GM23248 (cell line): ENCODE data around the gene UBE2C. TPM values are rescaled to one million over a fixed set of nuclear protein-coding genes. Genes with fewer than 3 reads are reported as not detected.
"Not testable (repeated sequence)": the region's sequence is repeated elsewhere in the genome, so short reads cannot be mapped to it uniquely, and the experiment has no call there.

ENCODE experiments used
- DNase-seq: peaks from one replicate; pipeline ENCODE4 v3.0.0-alpha.2; 2015
- H2AFZ ChIP-seq: fragments of 200-600 bp; sonication (generic); 2 replicates; pipeline ENCODE4 v1.6.1; 2016; ENCODE audit warnings: antibody characterized with exemption
- H3F3A ChIP-seq: fragments of 200-600 bp; sonication (generic); 2 replicates; pipeline ENCODE4 v1.6.1; 2016; ENCODE audit warnings: mild to moderate bottlenecking, antibody characterized with exemption, mixed run types; ENCODE audit not compliant: insufficient read depth
- H3K27ac ChIP-seq: fragments of 200-600 bp; sonication (generic); 2 replicates; pipeline ENCODE4 v1.5.1; 2016; ENCODE audit warnings: mild to moderate bottlenecking
- H3K27me3 ChIP-seq: fragments of 200-600 bp; sonication (generic); replicated peaks from 2 replicates; pipeline ENCODE4 v1.6.1; 2016; ENCODE audit warnings: mild to moderate bottlenecking; ENCODE audit not compliant: insufficient read depth
- H3K36me3 ChIP-seq: fragments of 200-600 bp; sonication (generic); 2 replicates; pipeline ENCODE4 v1.6.1; 2016; ENCODE audit warnings: low read depth, mild to moderate bottlenecking
- H3K4me1 ChIP-seq: fragments of 200-600 bp; sonication (generic); 2 replicates; pipeline ENCODE4 v1.6.1; 2016; ENCODE audit warnings: mild to moderate bottlenecking; ENCODE audit not compliant: insufficient read depth
- H3K4me2 ChIP-seq: fragments of 200-600 bp; sonication (generic); one replicate; pipeline ENCODE4 v1.6.1; 2016; ENCODE audit warnings: mild to moderate bottlenecking; ENCODE audit not compliant: unreplicated experiment
- H3K4me3 ChIP-seq: fragments of 200-600 bp; sonication (generic); 2 replicates; pipeline ENCODE4 v1.5.1; 2016; ENCODE audit warnings: mild to moderate bottlenecking
- H3K79me2 ChIP-seq: fragments of 200-600 bp; sonication (generic); 2 replicates; pipeline ENCODE4 v1.6.1; 2016; ENCODE audit warnings: mild to moderate bottlenecking; ENCODE audit not compliant: insufficient read depth
- H3K9ac ChIP-seq: fragments of 200-600 bp; sonication (generic); 2 replicates; pipeline ENCODE4 v1.6.1; 2016; ENCODE audit warnings: mild to moderate bottlenecking
- H3K9me2 ChIP-seq: fragments of 200-600 bp; sonication (generic); 2 replicates; pipeline ENCODE4 v1.6.1; 2016; ENCODE audit warnings: mixed run types, mild to moderate bottlenecking, moderate library complexity; ENCODE audit not compliant: insufficient read depth
- H3K9me3 ChIP-seq: fragments of 200-600 bp; sonication (generic); one replicate; pipeline ENCODE4 v1.6.1; 2017; ENCODE audit warnings: low read depth
- H4K20me1 ChIP-seq: fragments of 200-600 bp; sonication (generic); 2 replicates; pipeline ENCODE4 v1.6.0; 2016; ENCODE audit not compliant: insufficient read depth
- EZH2 ChIP-seq: fragments of 200-600 bp; sonication (generic); IDR thresholded peaks from 2 replicates; pipeline ENCODE4 v1.6.1; 2018; ENCODE audit warnings: antibody characterized with exemption, mild to moderate bottlenecking; ENCODE audit not compliant: insufficient read depth, poor library complexity, severe bottlenecking
- EZH2phosphoT487 ChIP-seq: fragments of 200-600 bp; sonication (generic); IDR thresholded peaks from 2 replicates; pipeline ENCODE4 v1.6.1; 2018; ENCODE audit warnings: antibody characterized with exemption, moderate library complexity, mild to moderate bottlenecking, low read depth; ENCODE audit not compliant: insufficient read depth
- WGBS, 2 experiments: methylation state at CpG; one replicate each; pipeline ENCODE4 v1.1.6; 2015 to 2017; ENCODE audit warnings: low lambda C conversion rate in 2 of 2, low coverage in 1 of 2; ENCODE audit errors: missing lambda C conversion rate in 2 of 2; 5-methylcytosine and 5-hydroxymethylcytosine counted together
- in situ Hi-C: fragments of 300-500 bp; cut with MboI; formaldehyde crosslinking; loops from 2 replicates; pipeline ENCODE4 v1.15.0; 2020
- polyA plus RNA-seq: library from polyadenylated mRNA; unstranded; fragments of >200 nt; fragmentation: Nextera tagmentation; extraction: Ambion mirVana; gene quantifications from 2 replicates; pipeline ENCODE4 v1.2.1, GENCODE V29; 2016
- total RNA-seq: library from RNA; depleted of rRNA; stranded (reverse); fragments of >200 nt; shearing (Covaris generic); gene quantifications from 2 replicates; pipeline ENCODE4 v1.2.3, GENCODE V29; 2014; rRNA removed

UBE2C gene
- total RNA-seq (33.8 and 38.8 TPM in 2 replicates), polyA plus RNA-seq (69.2 and 78.4 TPM in 2 replicates)

- Histone ChIP-seq H3F3A (peaks cover 33% of the 10 kb centered on the region), H3K36me3 (peaks cover 27% of the 10 kb centered on the region), H4K20me1 (no peaks in the 10 kb centered on the region), H2AFZ (peak within 1 kb of the TSS; percentile 73), H3K4me1 (peaks cover 8% of the 10 kb centered on the region), H3K9me2 (no peaks in the 10 kb centered on the region), H3K79me2 (peaks cover 34% of the 10 kb centered on the region), H3K27ac (peak within 1 kb of the TSS; percentile 74), H3K9ac (peak within 1 kb of the TSS; percentile 81), H3K4me3 (peak within 1 kb of the TSS; percentile 79), H3K27me3 (no peaks in the 10 kb centered on the region), H3K4me2 (peak within 1 kb of the TSS; percentile 88), H3K9me3 (no peaks in the 10 kb centered on the region)
- 0% methylated on average over 56 to 61 of the region's 65 CpGs for WGBS, 2 experiments
- in situ Hi-C loops = no loop called here
- TF ChIP-seq EZH2phosphoT487 (no peak), EZH2 (no peak)
- peak; percentile 100 for DNase-seq
Observed at GRCh38 chr20:45812157-45813005, at the start of gene UBE2C. UBE2C (plus strand) TSS chr20:45812644; CDS start chr20:45812696, 52 bp downstream.

DNA sequence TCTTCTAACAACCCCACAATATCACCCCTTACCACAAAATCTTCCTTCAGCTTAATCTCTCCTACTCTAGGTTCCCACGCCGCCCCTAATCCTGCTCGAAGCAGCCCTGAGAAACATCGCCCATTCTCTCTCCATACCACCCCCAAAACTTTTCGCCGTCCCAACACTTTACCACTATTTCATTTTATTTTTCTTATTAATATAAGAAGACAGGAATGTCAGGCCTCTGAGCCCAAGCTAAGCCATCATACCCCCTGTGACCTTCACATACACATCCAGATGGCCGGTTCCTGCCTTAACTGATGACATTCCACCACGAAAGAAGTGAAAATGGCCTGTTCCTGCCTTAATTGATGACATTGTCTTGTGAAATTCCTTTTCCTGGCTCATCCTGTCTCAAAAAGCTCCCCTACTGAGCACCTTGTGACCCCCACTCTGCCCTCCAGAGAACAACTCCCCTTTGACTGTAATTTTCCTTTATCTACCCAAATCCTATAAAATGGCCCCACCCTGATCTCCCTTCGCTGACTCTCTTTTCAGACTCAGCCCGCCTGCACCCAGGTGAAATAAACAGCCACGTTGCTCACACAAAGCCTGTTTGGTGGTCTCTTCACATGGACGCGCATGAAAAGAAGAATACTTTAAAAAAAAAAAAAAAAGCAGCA, 47.7 kb upstream of the UBE2C start:
- H3K4me2 ChIP-seq, H3K9me2 ChIP-seq, H3F3A ChIP-seq, H3K4me3 ChIP-seq, H2AFZ ChIP-seq, H3K36me3 ChIP-seq, H3K27me3 ChIP-seq, H4K20me1 ChIP-seq, H3K9ac ChIP-seq, DNase-seq, H3K4me1 ChIP-seq, H3K27ac ChIP-seq, H3K9me3 ChIP-seq, H3K79me2 ChIP-seq: not testable (repeated sequence)
- WGBS, 2 experiments = 83 to 87% methylated on average over 13 of the region's 13 CpGs
- in situ Hi-C loops = loop anchor here (25.0 kb wide), 2 partner anchors 202 to 302 kb away; partner anchors contain the start of gene WFDC2

- in situ Hi-C loops = loop anchor here (25.0 kb wide), 2 partner anchors 203 to 303 kb away; partner anchors contain the start of gene WFDC2
- H3K9me2 ChIP-seq = no peaks in the 10 kb centered on the region
Observed at GRCh38 chr20:45765307-45765875, 47.1 kb upstream of the UBE2C start.

DNA sequence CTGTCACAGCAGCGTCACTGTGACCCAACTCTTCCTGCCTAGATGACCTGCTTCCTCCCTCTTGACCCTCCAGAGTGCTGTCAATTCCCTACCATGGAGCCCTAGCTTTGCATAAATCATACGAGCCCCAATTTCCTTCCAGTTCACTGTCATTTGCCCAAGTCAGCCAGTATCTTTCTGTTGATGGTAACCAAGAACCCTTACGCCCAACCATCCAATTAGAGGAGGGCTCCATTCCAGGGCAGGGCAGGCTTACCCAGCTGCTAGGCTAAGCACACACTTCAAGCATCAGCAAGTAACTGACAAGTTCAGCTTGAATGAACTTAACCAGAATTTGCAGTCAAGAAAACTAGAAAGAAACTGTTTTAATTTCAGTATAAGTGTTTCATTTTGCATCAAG, 46.5 kb upstream of the UBE2C start:
- Histone ChIP-seq H3K79me2 (no peaks in the 10 kb centered on the region), H2AFZ (no peak overlapping the region), H3K4me2 (no peak overlapping the region), H3K4me3 (no peak overlapping the region), H3K9ac (no peak overlapping the region), H3K27me3 (no peaks in the 10 kb centered on the region), H3K4me1 (no peaks in the 10 kb centered on the region), H3F3A (no peaks in the 10 kb centered on the region), H3K9me2 (no peaks in the 10 kb centered on the region), H3K36me3 (no peaks in the 10 kb centered on the region), H3K27ac (no peak overlapping the region), H3K9me3 (no peaks in the 10 kb centered on the region), H4K20me1 (no peaks in the 10 kb centered on the region)
- WGBS, 2 experiments = 53 to 55% methylated on average over 3 of the region's 3 CpGs
- TF ChIP-seq EZH2phosphoT487 (no peak), EZH2 (no peak)
- in situ Hi-C loops = loop anchor here (25.0 kb wide), 2 partner anchors 204 to 304 kb away; partner anchors contain the start of gene WFDC2
- DNase-seq = no peak

More at GRCh38 chr20:45765307-45765875, 47.1 kb upstream of the UBE2C start:
- no peak for DNase-seq
- Histone ChIP-seq H3K27me3 (no peaks in the 10 kb centered on the region), H4K20me1 (no peaks in the 10 kb centered on the region), H3F3A (no peaks in the 10 kb centered on the region), H3K27ac (no peak overlapping the region), H2AFZ (no peak overlapping the region), H3K9me3 (no peaks in the 10 kb centered on the region), H3K9ac (no peak overlapping the region), H3K4me3 (no peak overlapping the region), H3K36me3 (no peaks in the 10 kb centered on the region), H3K4me2 (no peak overlapping the region), H3K79me2 (no peaks in the 10 kb centered on the region), H3K4me1 (no peaks in the 10 kb centered on the region)
- TF ChIP-seq EZH2phosphoT487 (no peak), EZH2 (no peak)
- WGBS, 2 experiments = 49 to 56% methylated on average over 4 of the region's 4 CpGs
